GM06990 (cell line): ENCODE measurements around the gene FSTL4.

Experiments used
- DNase-seq: peaks from one replicate; pipeline ENCODE4 v3.0.0-alpha.2; 2011; ENCODE audit not compliant: insufficient read length; ENCODE audit errors: extremely low read depth
- H3K27me3 ChIP-seq: replicated peaks from 2 replicates; pipeline ENCODE4 v1.6.0; 2011; ENCODE audit warnings: low read length; ENCODE audit not compliant: control insufficient read depth, insufficient read depth
- H3K36me3 ChIP-seq: 2 replicates; pipeline ENCODE4 v1.5.1; 2011; ENCODE audit warnings: low read length; ENCODE audit not compliant: control insufficient read depth, insufficient read depth
- H3K4me3 ChIP-seq: replicated peaks from 2 replicates; pipeline ENCODE4 v1.5.1; 2011; ENCODE audit warnings: low read depth, mild to moderate bottlenecking, control low read depth, low read length
- CTCF ChIP-seq: IDR thresholded peaks from 2 replicates; pipeline ENCODE4 v1.5.1; 2011; ENCODE audit warnings: low read length, control low read depth, mild to moderate bottlenecking, inconsistent platforms; ENCODE audit not compliant: insufficient read depth, poor library complexity, severe bottlenecking

Gene FSTL4

GRCh38 chr5:133469252-133469651 lies 143.1 kb downstream of the FSTL4 start:
- no peak overlapping the region for H3K4me3 ChIP-seq
- TF ChIP-seq CTCF: no peak
- DNase-seq: no peak
- H3K36me3 ChIP-seq: no peaks in the 10 kb centered on the region
- peaks cover 1% of the 10 kb centered on the region for H3K27me3 ChIP-seq

GRCh38 chr5:133468596-133468995 lies 143.7 kb downstream of the FSTL4 start:
- TF ChIP-seq CTCF: no peak
- H3K36me3 ChIP-seq: no peaks in the 10 kb centered on the region
- H3K27me3 ChIP-seq: peaks cover 1% of the 10 kb centered on the region
- H3K4me3 ChIP-seq: no peak overlapping the region
- DNase-seq: no peak

- Histone ChIP-seq H3K36me3 (no peaks in the 10 kb centered on the region), H3K4me3 (no peak overlapping the region), H3K27me3 (peaks cover 1% of the 10 kb centered on the region)
- no peak for TF ChIP-seq CTCF
- DNase-seq: no peak
Observed at GRCh38 chr5:133467826-133468463, 144.4 kb downstream of the FSTL4 start.

GRCh38 chr5:133467335-133467779 lies 145.0 kb downstream of the FSTL4 start:
- peaks cover 1% of the 10 kb centered on the region for H3K27me3 ChIP-seq
- DNase-seq: no peak
- H3K36me3 ChIP-seq: no peaks in the 10 kb centered on the region
- TF ChIP-seq CTCF: no peak
- no peak overlapping the region for H3K4me3 ChIP-seq

GRCh38 chr5:133466556-133467334 lies 145.6 kb downstream of the FSTL4 start:
- H3K27me3 ChIP-seq: peaks cover 1% of the 10 kb centered on the region
- H3K4me3 ChIP-seq: no peak overlapping the region
- no peak for TF ChIP-seq CTCF
- no peaks in the 10 kb centered on the region for H3K36me3 ChIP-seq
- no peak for DNase-seq
